GM18505 (cell line): Measurements from ENCODE around the gene FBXO21.

Source experiments
- ATAC-seq: cut with Tn5 transposase; IDR thresholded peaks from one replicate; pipeline ENCODE4 v1.9.1; 2021; ENCODE audit not compliant: unreplicated experiment
- POLR2A ChIP-seq: IDR thresholded peaks from 4 replicates; pipeline ENCODE4 v1.6.1; 2011; ENCODE audit warnings: borderline replicate concordance; ENCODE audit not compliant: insufficient read depth, insufficient read length; ENCODE audit errors: extremely low read depth

Gene FBXO21

GRCh38 chr12:117165342-117165741, 24.9 kb downstream of the FBXO21 start:
- TF ChIP-seq POLR2A = no peak
- no peak for ATAC-seq

DNA sequence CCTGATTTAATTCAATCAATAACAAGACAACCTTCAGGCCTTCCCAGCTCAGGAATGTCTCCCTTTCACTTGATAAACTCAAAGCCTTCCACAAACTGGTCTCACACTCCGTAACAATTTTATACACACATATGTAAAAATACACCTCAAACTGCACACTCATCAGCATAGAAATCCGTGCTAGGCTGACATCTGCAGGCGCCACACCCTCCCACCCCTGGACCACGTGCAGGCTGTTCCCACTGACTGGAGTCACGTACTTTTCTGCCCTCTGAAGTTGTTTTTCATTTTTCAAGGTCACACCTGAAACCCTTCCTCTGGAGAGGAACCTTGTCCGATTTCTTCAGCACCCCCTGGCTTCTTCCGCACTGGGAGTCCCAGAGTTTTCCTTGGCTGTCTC, 27.6 kb downstream of the FBXO21 start:
- TF ChIP-seq POLR2A = no peak
- ATAC-seq = no peak

- no peak for ATAC-seq
- TF ChIP-seq POLR2A = no peak
Measured at GRCh38 chr12:117162167-117162539, 28.1 kb downstream of the FBXO21 start.

- no peak for TF ChIP-seq POLR2A
- ATAC-seq = no peak
Measured at GRCh38 chr12:117161460-117162166, 28.7 kb downstream of the FBXO21 start.

DNA sequence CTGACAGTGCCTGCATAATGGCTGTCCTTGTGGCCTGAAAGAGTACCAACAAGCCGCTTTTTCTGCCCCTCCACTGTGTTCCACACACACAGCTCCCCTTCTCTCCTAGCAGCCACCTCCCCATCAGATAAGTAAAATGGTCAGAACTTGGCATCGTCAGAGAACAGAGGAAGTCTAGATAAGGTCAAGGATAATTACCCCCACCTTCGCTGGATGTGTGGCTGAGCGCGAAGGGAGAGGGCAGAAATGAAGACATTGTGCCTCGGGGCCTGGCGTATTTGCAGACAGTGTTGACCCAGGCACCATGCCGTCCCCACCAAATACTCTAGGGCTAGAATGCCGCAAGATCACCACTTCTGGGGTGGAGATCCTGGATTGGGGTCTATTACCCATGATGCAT, 30.6 kb downstream of the FBXO21 start:
- no peak for ATAC-seq
- TF ChIP-seq POLR2A = no peak

GRCh38 chr12:117158911-117159553, 31.2 kb downstream of the FBXO21 start:
- no peak for TF ChIP-seq POLR2A
- ATAC-seq = no peak

- TF ChIP-seq POLR2A = no peak
- no peak for ATAC-seq
Measured at GRCh38 chr12:117158096-117158495, 32.2 kb downstream of the FBXO21 start.

GRCh38 chr12:117155278-117156060, 34.8 kb downstream of the FBXO21 start:
- TF ChIP-seq POLR2A = no peak
- ATAC-seq = peak; percentile 59

GRCh38 chr12:117152793-117153775, 37.2 kb downstream of the FBXO21 start:
- ATAC-seq = no peak
- TF ChIP-seq POLR2A = no peak

GRCh38 chr12:117151403-117152031, 38.8 kb downstream of the FBXO21 start:
- no peak for TF ChIP-seq POLR2A
- no peak for ATAC-seq

- no peak for TF ChIP-seq POLR2A
- ATAC-seq = no peak
Measured at GRCh38 chr12:117149431-117149830, 40.8 kb downstream of the FBXO21 start.

GRCh38 chr12:117148642-117149041, 41.6 kb downstream of the FBXO21 start:
- ATAC-seq = no peak
- TF ChIP-seq POLR2A = no peak

DNA sequence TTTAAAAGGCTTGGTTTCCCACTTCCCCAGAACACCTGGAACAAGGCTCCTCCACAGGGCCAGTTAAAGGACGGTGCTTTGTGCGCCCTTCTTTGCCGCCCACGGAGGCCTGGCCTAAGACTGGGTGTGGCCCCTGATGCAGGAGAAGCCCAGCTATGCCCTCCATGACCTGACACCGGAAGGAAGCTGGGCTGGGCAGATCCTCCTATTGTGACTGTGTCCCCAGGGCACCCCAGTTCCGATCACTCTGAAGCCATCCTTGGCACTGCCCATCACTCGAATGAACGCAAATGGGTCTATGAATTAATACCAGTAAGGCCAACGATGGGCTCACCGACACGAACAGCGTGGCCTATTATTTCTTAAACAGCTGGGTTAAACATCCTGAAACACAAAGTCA, 42.6 kb downstream of the FBXO21 start:
- no peak for ATAC-seq
- no peak for TF ChIP-seq POLR2A

GRCh38 chr12:117145597-117146154, 44.6 kb downstream of the FBXO21 start:
- ATAC-seq = no peak
- no peak for TF ChIP-seq POLR2A
